ENCODE measurements around the gene NME1.
"Not testable (repeated sequence)": the region's sequence is repeated elsewhere in the genome, so short reads cannot be mapped to it uniquely, and the experiment has no call there.

NME1 gene

DNA sequence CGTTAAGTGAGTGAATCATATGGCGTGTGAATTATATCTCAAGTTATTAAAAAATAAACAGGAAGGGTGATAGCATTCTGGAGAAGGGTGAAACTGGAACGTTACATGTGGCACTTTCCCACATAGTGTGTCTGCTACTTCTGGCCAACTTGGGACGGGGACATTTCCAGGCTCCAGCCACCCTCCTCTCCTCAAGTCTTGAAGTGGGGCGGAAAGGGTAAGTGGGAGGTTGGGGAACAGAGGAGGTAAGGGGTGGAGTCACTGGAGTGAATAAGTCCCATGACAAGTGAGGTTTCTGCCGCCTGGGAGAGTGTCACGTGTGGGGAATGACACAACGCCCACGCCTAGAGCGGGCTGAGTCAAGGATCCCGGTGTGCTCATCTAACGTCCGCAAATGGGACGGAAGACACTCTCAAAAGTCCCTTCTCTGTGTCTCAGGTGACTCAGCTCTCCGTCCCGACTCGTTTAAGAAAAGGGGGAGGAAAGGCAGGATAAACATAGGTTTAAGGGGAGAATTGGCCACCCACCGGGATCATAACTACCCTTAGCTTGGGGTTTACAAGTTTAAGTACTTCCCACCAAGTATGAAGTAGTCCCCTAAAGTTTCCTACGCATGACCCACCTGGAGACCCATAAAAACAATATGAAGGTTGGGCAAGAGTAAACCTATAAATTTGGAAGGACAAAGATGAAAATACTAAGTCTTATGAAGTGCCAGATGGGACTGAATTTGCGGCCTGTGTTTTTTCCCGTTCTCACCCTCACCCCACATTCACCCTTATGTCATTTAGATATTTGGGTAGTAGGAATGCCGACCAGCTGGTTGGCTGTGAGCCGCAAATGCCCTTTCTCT, 31.5 kb upstream of the NME1 start:
- Histone ChIP-seq H3K4me3 (ENCODE audit: low read depth in 1 of 2, low read length in 2 of 2) (peak overlapping the region; percentile 84 to 93), H3K4me1 (ENCODE audit: control insufficient read depth in 1 of 2, insufficient read depth in 2 of 2, low read length in 2 of 2) (peaks cover 30 to 34% of the 10 kb centered on the region in 2 donors), H3K27me3 (ENCODE audit: control insufficient read depth in 1 of 2, insufficient read depth in 2 of 2, low read length in 2 of 2) (no peaks in the 10 kb centered on the region), H3K9ac (ENCODE audit: low read depth in 1 of 2, low read length in 2 of 2) (peak overlapping the region; percentile 94 to 98), H3K27ac (ENCODE audit: low read depth, low read length) (peak overlapping the region; percentile 99), H3K36me3 (ENCODE audit: control insufficient read depth in 1 of 2, insufficient read depth in 2 of 2, low read length in 2 of 2) (no peaks in the 10 kb centered on the region), H3K9me3 (ENCODE audit: control insufficient read depth in 1 of 2, low read length in 2 of 2) (no peaks in the 10 kb centered on the region)

DNA sequence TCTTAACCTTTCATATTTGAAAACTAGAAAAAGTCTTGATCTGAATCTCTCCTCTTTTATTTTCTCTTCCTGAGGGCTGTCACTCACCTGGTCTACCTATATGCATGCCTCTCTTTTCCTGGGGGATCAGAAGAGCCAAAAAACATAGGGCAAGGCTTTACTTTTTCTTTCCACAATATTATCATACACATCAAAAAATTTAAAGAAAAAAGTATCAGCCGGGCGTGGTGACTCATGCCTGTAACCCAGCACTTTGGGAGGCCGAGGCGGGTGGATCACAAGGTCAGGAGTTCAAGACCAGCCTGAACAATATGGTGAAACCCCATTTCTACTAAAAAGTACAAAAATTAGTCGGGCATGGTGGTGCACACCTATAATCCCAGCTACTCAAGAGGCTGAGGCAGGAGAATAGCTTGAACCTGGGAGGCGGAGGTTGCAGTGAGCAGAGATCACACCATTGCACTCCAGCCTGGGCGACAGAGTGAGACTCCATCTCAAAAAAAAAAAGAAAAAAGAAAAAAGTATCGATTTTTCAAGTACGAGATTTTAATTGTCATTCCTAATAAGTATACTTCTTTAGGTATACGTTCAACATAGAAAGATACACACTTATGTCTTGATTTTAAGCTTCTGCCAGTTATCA, 30.8 kb upstream of the NME1 start:
- peak overlapping the region; percentile 94 to 98 for H3K9ac ChIP-seq (ENCODE audit: low read depth in 1 of 2, low read length in 2 of 2)
- H3K27ac ChIP-seq (ENCODE audit: low read depth, low read length), result peak overlapping the region; percentile 99
- H3K9me3 ChIP-seq (ENCODE audit: control insufficient read depth in 1 of 2, low read length in 2 of 2); H3K36me3 ChIP-seq (ENCODE audit: control insufficient read depth in 1 of 2, insufficient read depth in 2 of 2, low read length in 2 of 2); H3K27me3 ChIP-seq (ENCODE audit: control insufficient read depth in 1 of 2, insufficient read depth in 2 of 2, low read length in 2 of 2): not testable (repeated sequence)
- peak overlapping the region in 1 of 2 donors; percentile 93 for H3K4me3 ChIP-seq (ENCODE audit: low read depth in 1 of 2, low read length in 2 of 2)
- H3K4me1 ChIP-seq (ENCODE audit: control insufficient read depth in 1 of 2, insufficient read depth in 2 of 2, low read length in 2 of 2), result peaks cover 30 to 34% of the 10 kb centered on the region in 2 donors

DNA sequence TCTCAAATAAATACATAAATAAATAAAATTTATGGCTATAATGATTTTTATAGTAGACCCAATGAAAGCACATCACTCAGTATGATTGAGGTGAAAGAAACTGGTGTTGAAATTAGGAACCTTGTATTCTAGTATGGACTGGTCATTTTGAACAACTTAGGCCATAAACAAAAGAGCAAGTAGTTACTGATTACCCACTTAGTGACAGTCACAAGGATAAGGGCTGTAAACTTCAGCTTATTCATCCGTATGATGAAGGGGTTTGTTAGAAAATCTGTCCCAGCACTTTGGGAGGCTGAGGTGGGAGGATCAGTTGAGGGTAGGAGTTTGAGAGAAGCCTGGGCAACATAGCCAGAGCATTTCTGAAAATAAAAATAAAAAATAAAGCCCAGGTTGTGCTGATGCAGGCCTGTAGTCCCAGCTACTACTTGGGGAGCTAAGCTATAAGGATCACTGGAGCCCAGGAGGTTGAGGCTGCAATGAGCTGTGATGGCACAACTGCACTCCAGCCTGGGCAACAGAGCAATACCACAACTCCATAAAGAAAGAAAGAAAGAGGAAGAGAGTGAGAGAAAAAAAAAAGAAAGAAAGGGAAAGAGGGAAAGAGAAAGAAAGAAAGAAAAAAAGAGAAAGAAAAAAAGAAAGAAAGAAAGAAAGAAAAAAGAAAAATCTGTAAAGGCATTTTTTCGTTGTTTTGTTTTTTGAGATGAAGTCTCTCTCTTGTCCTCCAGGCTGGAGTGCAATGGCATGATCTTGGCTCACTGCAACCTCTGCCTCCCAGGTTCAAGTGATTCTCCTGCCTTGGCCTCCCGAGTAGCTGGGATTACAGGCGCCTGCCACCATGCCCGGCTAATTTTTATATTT, 28.5 kb upstream of the NME1 start:
- no peaks in the 10 kb centered on the region for H3K9me3 ChIP-seq (ENCODE audit: control insufficient read depth in 1 of 2, low read length in 2 of 2)
- no peaks in the 10 kb centered on the region for H3K36me3 ChIP-seq (ENCODE audit: control insufficient read depth in 1 of 2, insufficient read depth in 2 of 2, low read length in 2 of 2)
- H3K9ac ChIP-seq (ENCODE audit: low read depth in 1 of 2, low read length in 2 of 2), result no peak overlapping the region
- H3K4me3 ChIP-seq (ENCODE audit: low read depth in 1 of 2, low read length in 2 of 2), result no peak overlapping the region
- no peaks in the 10 kb centered on the region for H3K27me3 ChIP-seq (ENCODE audit: control insufficient read depth in 1 of 2, insufficient read depth in 2 of 2, low read length in 2 of 2)
- peaks cover 18 to 22% of the 10 kb centered on the region in 2 donors for H3K4me1 ChIP-seq (ENCODE audit: control insufficient read depth in 1 of 2, insufficient read depth in 2 of 2, low read length in 2 of 2)
- H3K27ac ChIP-seq (ENCODE audit: low read depth, low read length), result no peak overlapping the region

DNA sequence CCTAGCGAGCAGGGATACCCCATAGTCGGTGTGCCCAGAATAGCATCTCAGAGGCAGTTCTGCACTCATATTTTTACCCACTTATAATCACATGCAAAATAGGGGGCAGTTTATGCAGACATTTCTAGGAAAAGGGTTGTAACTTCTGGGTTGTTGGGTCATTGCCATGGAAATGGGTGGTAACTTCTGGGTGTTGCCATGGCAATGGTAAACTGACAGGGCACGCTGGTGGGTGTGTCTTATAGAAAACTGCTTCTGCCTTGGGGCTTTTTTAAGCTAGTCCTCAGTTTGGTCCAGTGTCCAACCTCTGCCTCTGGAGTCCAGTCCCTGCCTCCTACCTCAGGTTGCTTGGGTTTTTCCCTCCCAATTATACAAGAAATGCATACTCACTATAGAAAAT, 25.3 kb upstream of the NME1 start:
- Histone ChIP-seq H3K9me3 (ENCODE audit: control insufficient read depth in 1 of 2, low read length in 2 of 2) (no peaks in the 10 kb centered on the region), H3K27ac (ENCODE audit: low read depth, low read length) (no peak overlapping the region), H3K36me3 (ENCODE audit: control insufficient read depth in 1 of 2, insufficient read depth in 2 of 2, low read length in 2 of 2) (no peaks in the 10 kb centered on the region), H3K4me3 (ENCODE audit: low read depth in 1 of 2, low read length in 2 of 2) (no peak overlapping the region), H3K27me3 (ENCODE audit: control insufficient read depth in 1 of 2, insufficient read depth in 2 of 2, low read length in 2 of 2) (no peaks in the 10 kb centered on the region), H3K4me1 (ENCODE audit: control insufficient read depth in 1 of 2, insufficient read depth in 2 of 2, low read length in 2 of 2) (peaks cover 20 to 25% of the 10 kb centered on the region in 2 donors), H3K9ac (ENCODE audit: low read depth in 1 of 2, low read length in 2 of 2) (no peak overlapping the region)

DNA sequence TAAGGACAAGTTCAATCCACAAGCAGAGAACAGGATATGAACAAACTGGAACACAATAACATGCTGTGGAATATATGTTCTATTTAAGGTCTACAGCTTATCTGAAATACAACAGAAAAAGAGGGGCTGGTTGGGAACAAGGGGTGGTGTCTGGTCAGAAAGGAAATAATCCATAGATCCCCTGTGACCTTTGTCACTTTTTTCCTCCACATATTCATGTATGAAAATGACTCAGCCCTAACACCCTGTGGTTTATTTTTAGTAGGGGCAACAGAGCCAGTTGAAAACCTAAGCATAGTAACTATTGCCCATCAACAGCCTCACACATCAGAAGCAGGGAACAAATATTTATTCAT, 20.4 kb upstream of the NME1 start:
- H3K4me1 ChIP-seq (ENCODE audit: control insufficient read depth in 1 of 2, insufficient read depth in 2 of 2, low read length in 2 of 2), result peaks cover 8 to 21% of the 10 kb centered on the region in 2 donors
- no peak overlapping the region for H3K4me3 ChIP-seq (ENCODE audit: low read depth in 1 of 2, low read length in 2 of 2)
- H3K9me3 ChIP-seq (ENCODE audit: control insufficient read depth in 1 of 2, low read length in 2 of 2), result no peaks in the 10 kb centered on the region
- H3K9ac ChIP-seq (ENCODE audit: low read depth in 1 of 2, low read length in 2 of 2), result no peak overlapping the region
- no peak overlapping the region for H3K27ac ChIP-seq (ENCODE audit: low read depth, low read length)
- H3K27me3 ChIP-seq (ENCODE audit: control insufficient read depth in 1 of 2, insufficient read depth in 2 of 2, low read length in 2 of 2), result no peaks in the 10 kb centered on the region
- H3K36me3 ChIP-seq (ENCODE audit: control insufficient read depth in 1 of 2, insufficient read depth in 2 of 2, low read length in 2 of 2), result no peaks in the 10 kb centered on the region

DNA sequence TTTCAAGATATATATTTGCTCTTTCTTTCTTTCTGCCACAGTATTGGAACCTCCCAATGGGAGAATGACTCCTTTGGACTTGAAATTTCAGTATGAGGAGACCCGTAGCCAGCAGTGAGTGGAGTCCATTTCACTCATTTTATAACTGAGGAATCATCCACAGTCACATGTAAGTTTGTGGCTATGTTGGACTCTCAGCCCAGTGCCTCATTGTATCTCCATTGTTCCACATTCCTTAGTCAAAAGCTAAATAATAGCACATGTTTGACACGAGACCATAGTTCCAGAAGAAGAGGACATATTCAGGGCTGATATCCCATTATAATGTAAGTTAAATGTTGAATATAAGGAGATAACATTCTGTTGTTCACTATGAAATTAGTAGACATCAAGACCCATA, 20.0 kb upstream of the NME1 start:
- no peaks in the 10 kb centered on the region for H3K36me3 ChIP-seq (ENCODE audit: control insufficient read depth in 1 of 2, insufficient read depth in 2 of 2, low read length in 2 of 2)
- H3K27ac ChIP-seq (ENCODE audit: low read depth, low read length), result no peak overlapping the region
- no peak overlapping the region for H3K4me3 ChIP-seq (ENCODE audit: low read depth in 1 of 2, low read length in 2 of 2)
- no peaks in the 10 kb centered on the region for H3K9me3 ChIP-seq (ENCODE audit: control insufficient read depth in 1 of 2, low read length in 2 of 2)
- peaks cover 8 to 21% of the 10 kb centered on the region in 2 donors for H3K4me1 ChIP-seq (ENCODE audit: control insufficient read depth in 1 of 2, insufficient read depth in 2 of 2, low read length in 2 of 2)
- no peak overlapping the region for H3K9ac ChIP-seq (ENCODE audit: low read depth in 1 of 2, low read length in 2 of 2)
- H3K27me3 ChIP-seq (ENCODE audit: control insufficient read depth in 1 of 2, insufficient read depth in 2 of 2, low read length in 2 of 2), result no peaks in the 10 kb centered on the region

DNA sequence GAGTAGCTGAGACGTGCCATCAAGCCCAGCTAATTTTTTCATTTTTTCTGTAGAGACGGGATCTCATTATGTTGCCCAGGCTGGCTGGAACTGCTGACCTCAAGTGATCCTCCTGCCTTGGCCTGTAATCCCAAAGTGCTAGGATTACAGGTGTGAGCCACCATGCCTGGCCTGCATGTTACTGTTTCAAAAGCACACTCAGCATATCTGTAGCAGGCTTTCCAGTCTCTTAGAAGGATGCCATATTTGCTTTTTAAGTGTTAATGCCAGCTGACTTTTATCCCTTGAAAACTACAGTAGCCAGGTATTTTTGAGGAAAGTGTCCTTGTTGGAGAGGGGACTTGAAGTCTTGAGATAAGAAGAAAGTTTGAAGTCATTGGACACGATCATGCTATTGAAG, 17.4 kb upstream of the NME1 start:
- no peak overlapping the region for H3K9ac ChIP-seq (ENCODE audit: low read depth in 1 of 2, low read length in 2 of 2)
- no peaks in the 10 kb centered on the region for H3K9me3 ChIP-seq (ENCODE audit: control insufficient read depth in 1 of 2, low read length in 2 of 2)
- no peak overlapping the region for H3K27ac ChIP-seq (ENCODE audit: low read depth, low read length)
- peaks cover 8 to 13% of the 10 kb centered on the region in 2 donors for H3K4me1 ChIP-seq (ENCODE audit: control insufficient read depth in 1 of 2, insufficient read depth in 2 of 2, low read length in 2 of 2)
- no peak overlapping the region for H3K4me3 ChIP-seq (ENCODE audit: low read depth in 1 of 2, low read length in 2 of 2)
- no peaks in the 10 kb centered on the region for H3K27me3 ChIP-seq (ENCODE audit: control insufficient read depth in 1 of 2, insufficient read depth in 2 of 2, low read length in 2 of 2)
- no peaks in the 10 kb centered on the region for H3K36me3 ChIP-seq (ENCODE audit: control insufficient read depth in 1 of 2, insufficient read depth in 2 of 2, low read length in 2 of 2)

DNA sequence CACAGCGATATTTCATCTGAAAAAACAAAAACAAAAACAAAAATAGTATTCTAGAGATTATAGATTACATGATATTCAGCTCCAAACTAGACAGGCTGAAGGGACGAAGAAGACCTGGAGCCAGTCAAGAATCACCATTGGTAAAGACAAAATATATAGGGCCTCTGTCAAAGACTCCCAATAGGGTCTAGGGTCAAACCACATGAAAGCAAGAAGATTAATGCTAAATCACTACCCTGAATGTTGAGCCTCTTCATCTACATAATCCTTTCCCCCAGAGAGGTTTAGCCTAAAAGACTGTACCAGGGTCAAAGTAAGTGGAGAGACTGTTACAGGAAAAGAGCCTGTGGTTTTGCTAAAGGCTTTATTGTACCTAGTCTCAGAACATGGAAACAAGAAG, 10.8 kb upstream of the NME1 start:
- Histone ChIP-seq H3K27me3 (ENCODE audit: control insufficient read depth in 1 of 2, insufficient read depth in 2 of 2, low read length in 2 of 2) (no peaks in the 10 kb centered on the region), H3K9me3 (ENCODE audit: control insufficient read depth in 1 of 2, low read length in 2 of 2) (no peaks in the 10 kb centered on the region), H3K4me3 (ENCODE audit: low read depth in 1 of 2, low read length in 2 of 2) (no peak overlapping the region), H3K4me1 (ENCODE audit: control insufficient read depth in 1 of 2, insufficient read depth in 2 of 2, low read length in 2 of 2) (no peaks in the 10 kb centered on the region), H3K9ac (ENCODE audit: low read depth in 1 of 2, low read length in 2 of 2) (no peak overlapping the region), H3K36me3 (ENCODE audit: control insufficient read depth in 1 of 2, insufficient read depth in 2 of 2, low read length in 2 of 2) (no peaks in the 10 kb centered on the region), H3K27ac (ENCODE audit: low read depth, low read length) (no peak overlapping the region)

DNA sequence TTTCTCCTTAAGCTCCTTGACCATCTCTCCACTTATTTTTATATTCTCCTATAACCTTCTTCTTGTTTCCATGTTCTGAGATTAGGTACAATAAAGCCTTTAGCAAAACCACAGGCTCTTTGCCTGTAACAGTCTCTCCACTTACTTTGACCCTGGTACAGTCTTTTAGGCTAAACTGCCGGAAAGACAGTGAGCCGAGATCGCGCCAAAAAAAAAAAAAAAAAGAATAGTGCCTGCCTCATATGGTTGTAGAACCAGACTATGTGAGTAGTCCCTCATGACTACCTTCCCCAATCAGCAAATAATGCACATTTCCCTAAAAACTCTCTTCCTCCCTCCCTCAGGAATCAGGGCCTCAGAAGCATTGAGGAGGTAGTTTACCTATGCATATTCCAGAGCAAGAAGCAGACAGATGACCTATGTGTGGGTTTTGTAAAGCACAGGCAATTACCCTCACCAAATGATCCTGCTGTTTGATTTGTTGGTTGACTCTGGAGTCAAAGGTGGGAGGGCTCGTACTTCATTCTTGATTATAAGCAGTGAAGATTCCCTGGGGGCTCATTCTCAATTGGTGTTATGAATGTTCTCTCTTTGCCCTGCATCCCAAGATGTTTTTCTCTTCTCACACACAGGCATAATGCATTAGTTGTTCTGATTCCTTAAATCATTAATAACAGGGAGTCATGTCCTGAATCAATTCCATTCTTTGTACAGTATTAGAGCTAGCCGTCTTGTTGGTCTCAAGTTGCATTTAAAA, 8.9 kb upstream of the NME1 start:
- no peak overlapping the region for H3K9ac ChIP-seq (ENCODE audit: low read depth in 1 of 2, low read length in 2 of 2)
- H3K27ac ChIP-seq (ENCODE audit: low read depth, low read length), result no peak overlapping the region
- no peak overlapping the region for H3K4me3 ChIP-seq (ENCODE audit: low read depth in 1 of 2, low read length in 2 of 2)

More for the DNA sequence above, 8.9 kb upstream of the NME1 start:
- no peaks in the 10 kb centered on the region for H3K27me3 ChIP-seq (ENCODE audit: control insufficient read depth in 1 of 2, insufficient read depth in 2 of 2, low read length in 2 of 2)
- no peaks in the 10 kb centered on the region for H3K9me3 ChIP-seq (ENCODE audit: control insufficient read depth in 1 of 2, low read length in 2 of 2)
- H3K4me1 ChIP-seq (ENCODE audit: control insufficient read depth in 1 of 2, insufficient read depth in 2 of 2, low read length in 2 of 2), result no peaks in the 10 kb centered on the region
- H3K36me3 ChIP-seq (ENCODE audit: control insufficient read depth in 1 of 2, insufficient read depth in 2 of 2, low read length in 2 of 2), result no peaks in the 10 kb centered on the region

All from duodenal mucosa (tissue), 2 donors.